Panc1 (cell line): ENCODE results near the gene LMTK2. TPM values are rescaled to one million over a fixed set of nuclear protein-coding genes. Genes with fewer than 3 reads are reported as not detected.

Source experiments
- ATAC-seq: fragments of 200-7000 bp; cut with Tn5 transposase; 2 replicates; pipeline ENCODE4 v1.9.1; 2020; ENCODE audit warnings: mild to moderate bottlenecking, moderate library complexity
- BruUV-seq: library from RNA; stranded (reverse); fragments of 400-500 nt; replicated peaks from 2 replicates; lab custom pipeline; 2021; lab: Mats Ljungman, UMichigan
- CTCF ChIA-PET: fragments of 300-600 bp; sonication (Branson Sonifier 250); formaldehyde crosslinking; loops from one replicate; lab custom pipeline; 2022; ENCODE audit warnings: antibody characterized with exemption; lab: Charles Lee
- POLR2A ChIA-PET: fragments of 300-600 bp; sonication (Branson Sonifier 250); formaldehyde crosslinking; loops from one replicate; lab custom pipeline; 2022; ENCODE audit warnings: antibody characterized with exemption; lab: Charles Lee
- DNase-seq: peaks from one replicate; pipeline ENCODE4 v3.0.0-alpha.2; 2010; ENCODE audit warnings: low read depth, low spot score
- H3K27ac ChIP-seq: 2 replicates; pipeline ENCODE4 v1.5.1; 2011; ENCODE audit warnings: mild to moderate bottlenecking, low read length, inconsistent platforms
- H3K27me3 ChIP-seq: fragments of 200-500 bp; sonication (Bioruptor generic); 2 replicates; pipeline ENCODE4 v1.6.0; 2014; ENCODE audit warnings: low read length, inconsistent platforms; ENCODE audit not compliant: control insufficient read depth, insufficient read depth
- H3K36me3 ChIP-seq: fragments of 200-500 bp; sonication (Bioruptor generic); 2 replicates; pipeline ENCODE4 v1.5.1; 2014; ENCODE audit warnings: inconsistent platforms, mild to moderate bottlenecking, low read length, moderate library complexity; ENCODE audit not compliant: control insufficient read depth, insufficient read depth
- H3K4me1 ChIP-seq: 2 replicates; pipeline ENCODE4 v1.5.1; 2011; ENCODE audit warnings: inconsistent platforms, mild to moderate bottlenecking, low read length, moderate library complexity; ENCODE audit not compliant: control insufficient read depth, insufficient read depth
- H3K4me3 ChIP-seq, 2 experiments: 2 replicates each; pipeline ENCODE4 v1.5.1; 2011 to 2012; ENCODE audit warnings: low read depth in 2 of 2, low read length in 2 of 2, mild to moderate bottlenecking in 2 of 2, inconsistent platforms in 1 of 2, moderate library complexity in 1 of 2
- H3K9me3 ChIP-seq: fragments of 200-500 bp; sonication (Bioruptor generic); 2 replicates; pipeline ENCODE4 v1.5.1; 2014; ENCODE audit warnings: low read depth, mild to moderate bottlenecking, inconsistent platforms, low read length, moderate library complexity; ENCODE audit not compliant: control insufficient read depth, insufficient read depth
- CTCF ChIP-seq: fragments of 450-650 bp; IDR thresholded peaks from 2 replicates; pipeline ENCODE4 v1.5.1; 2017; ENCODE audit warnings: mild to moderate bottlenecking
- POLR2AphosphoS5 ChIP-seq: IDR thresholded peaks from 2 replicates; pipeline ENCODE4 v1.6.1; 2012; ENCODE audit warnings: mild to moderate bottlenecking, low read depth, low read length, moderate library complexity
- REST ChIP-seq, 2 experiments: IDR thresholded peaks; 2 replicates each; pipeline ENCODE4 v1.6.1; 2011 to 2012; ENCODE audit warnings: low read depth in 2 of 2, control low read depth in 1 of 2, low read length in 1 of 2, mild to moderate bottlenecking in 1 of 2, moderate library complexity in 1 of 2; ENCODE audit not compliant: insufficient read depth in 1 of 2
- SIN3A ChIP-seq: IDR thresholded peaks from 2 replicates; pipeline ENCODE4 v1.6.1; 2012; ENCODE audit warnings: low read depth, mild to moderate bottlenecking, low read length, moderate library complexity, borderline replicate concordance; ENCODE audit not compliant: insufficient read depth
- TCF7L2 ChIP-seq: IDR thresholded peaks from 2 replicates; pipeline ENCODE4 v1.6.1; 2011; ENCODE audit warnings: mild to moderate bottlenecking, low read depth, low read length, inconsistent platforms
- in situ Hi-C: cut with HindIII; loops from 2 replicates; pipeline ENCODE4 v1.10.0; 2016; ENCODE audit warnings: low sequenced_read_pairs, low pct_unique_long_range_greater_than_20kb
- intact Hi-C: fragments of 100-400 bp; cut with micrococcal nuclease; formaldehyde crosslinking; loops from one replicate; pipeline ENCODE4 v1.10.0; 2022; ENCODE audit not compliant: unreplicated experiment
- total RNA-seq: library from RNA; stranded (reverse); gene quantifications from one replicate; pipeline ENCODE4 v1.2.1, GENCODE V29; 2021; ENCODE audit not compliant: unreplicated experiment

Gene LMTK2
- total RNA-seq, 1 experiment from 2014 or later = 25.4 TPM

- intact Hi-C loops = no loop called here
- no TSS peak for BruUV-seq
- DNase-seq (no peak), ATAC-seq (no peak)
- Histone ChIP-seq H3K27ac (no peak overlapping the region), H3K4me3 (no peak overlapping the region), H3K36me3 (no peaks in the 10 kb centered on the region), H3K9me3 (no peaks in the 10 kb centered on the region), H3K4me1 (no peaks in the 10 kb centered on the region), H3K27me3 (no peaks in the 10 kb centered on the region)
- in situ Hi-C loops = no loop called here
- CTCF ChIA-PET = no interaction called here
- TF ChIP-seq SIN3A (no peak), POLR2AphosphoS5 (no peak), TCF7L2 (no peak), REST (IDR thresholded peaks at IDR 0.05; ENCODE audit: insufficient read depth in 1 of 2, low read depth in 2 of 2, low read length in 1 of 2) (no peak), CTCF (no peak)
- POLR2A ChIA-PET = no interaction called here
Measured at GRCh38 chr7:98203964-98204605, 97.4 kb downstream of the LMTK2 start.

GRCh38 chr7:98204670-98205069 lies 98.0 kb downstream of the LMTK2 start:
- POLR2A ChIA-PET = no interaction called here
- Histone ChIP-seq H3K9me3 (no peaks in the 10 kb centered on the region), H3K4me3 (no peak overlapping the region), H3K27ac (no peak overlapping the region), H3K4me1 (no peaks in the 10 kb centered on the region), H3K27me3 (no peaks in the 10 kb centered on the region), H3K36me3 (no peaks in the 10 kb centered on the region)
- no peak for DNase-seq
- no TSS peak for BruUV-seq
- TF ChIP-seq POLR2AphosphoS5 = no peak
- no peak for TF ChIP-seq REST (IDR thresholded peaks at IDR 0.05; ENCODE audit: insufficient read depth in 1 of 2, low read depth in 2 of 2, low read length in 1 of 2)
- no peak for TF ChIP-seq TCF7L2
- no peak for TF ChIP-seq CTCF
- TF ChIP-seq SIN3A = no peak
- 0 out of 2 replicates have a peak, but pooled peaks have one; percentile 31 for ATAC-seq
- CTCF ChIA-PET = no interaction called here
- in situ Hi-C loops = no loop called here
- intact Hi-C loops = no loop called here
